Glomerular visceral epithelial cell (primary cell): ENCODE results near the gene ACTR3C.
A peak's percentile ranks its signal among the peaks of the same experiment; 100 is the strongest.
"Not testable (repeated sequence)": the region's sequence is repeated elsewhere in the genome, so short reads cannot be mapped to it uniquely, and the experiment has no call there.

Source experiments
- DNase-seq: peaks from one replicate; pipeline ENCODE4 v3.0.0-alpha.2; 2016; ENCODE audit errors: extremely low spot score

ACTR3C gene

DNA sequence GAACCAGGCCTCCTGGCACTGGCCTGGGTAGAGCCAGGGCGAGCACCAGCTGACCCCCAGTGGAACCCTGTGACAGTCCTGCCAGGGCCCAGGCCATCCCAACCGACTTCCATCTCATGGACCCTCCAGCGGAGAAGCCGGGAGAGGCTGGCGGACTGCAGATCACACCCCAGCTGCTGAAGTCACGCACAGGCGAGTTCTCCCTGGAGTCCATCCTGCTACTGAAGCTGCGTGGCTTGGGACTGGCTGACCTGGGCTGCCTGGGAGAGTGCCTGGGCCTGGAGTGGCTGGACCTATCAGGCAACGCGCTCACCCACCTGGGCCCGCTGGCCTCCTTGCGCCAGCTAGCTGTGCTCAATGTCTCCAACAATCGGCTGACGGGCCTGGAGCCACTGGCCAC is 13.4 kb upstream of the ACTR3C start:
- DNase-seq, result no peak

DNA sequence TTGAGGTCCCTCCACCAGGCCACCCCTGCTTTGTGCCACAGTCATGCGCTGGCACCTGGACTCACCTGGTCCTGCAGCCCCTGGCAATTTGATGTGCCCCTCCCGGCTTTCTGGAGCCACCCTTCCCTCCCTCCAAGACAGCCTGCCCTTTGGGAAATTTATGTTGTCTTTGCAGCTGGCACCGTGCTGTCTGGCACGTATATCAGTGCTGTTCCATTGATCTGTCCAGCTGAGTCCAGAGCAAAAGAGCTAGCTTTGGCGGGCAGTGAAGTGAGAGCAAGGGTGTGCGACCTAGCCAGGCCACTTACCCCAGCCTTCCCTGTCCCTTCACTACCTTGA is 12.4 kb upstream of the ACTR3C start:
- no peak for DNase-seq

DNA sequence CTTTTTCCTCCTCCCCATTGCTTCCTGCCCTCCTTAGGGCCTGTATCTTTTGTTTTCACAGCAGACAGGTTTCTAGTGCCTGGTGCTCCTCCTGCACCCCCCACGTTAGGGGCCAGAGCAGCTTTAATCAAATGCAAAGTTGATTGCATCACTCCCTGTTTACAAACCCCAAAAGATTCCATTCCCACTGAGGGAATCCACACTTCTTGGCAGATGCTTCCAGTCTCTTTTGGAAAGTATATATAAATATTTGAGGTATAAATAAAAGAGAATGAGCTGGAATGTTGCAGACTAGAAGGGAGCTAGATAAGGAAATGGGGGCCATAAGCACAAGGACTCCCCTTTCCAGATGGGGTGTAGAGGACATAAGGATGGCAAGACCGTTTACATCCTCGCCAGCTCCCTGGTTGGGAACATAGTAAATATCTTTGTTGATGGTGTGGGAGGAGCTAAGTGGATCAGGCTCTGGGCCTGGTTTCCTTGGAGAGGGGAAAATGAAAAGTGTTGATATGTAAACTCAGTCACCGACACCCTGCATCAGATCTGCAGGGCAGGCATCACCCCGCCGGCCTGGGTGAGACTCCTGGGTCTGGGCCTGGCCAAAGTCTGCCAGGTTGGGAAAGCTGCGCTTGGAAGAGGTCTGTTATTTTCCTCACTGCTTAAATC is 11.9 kb upstream of the ACTR3C start:
- DNase-seq, result no peak

DNA sequence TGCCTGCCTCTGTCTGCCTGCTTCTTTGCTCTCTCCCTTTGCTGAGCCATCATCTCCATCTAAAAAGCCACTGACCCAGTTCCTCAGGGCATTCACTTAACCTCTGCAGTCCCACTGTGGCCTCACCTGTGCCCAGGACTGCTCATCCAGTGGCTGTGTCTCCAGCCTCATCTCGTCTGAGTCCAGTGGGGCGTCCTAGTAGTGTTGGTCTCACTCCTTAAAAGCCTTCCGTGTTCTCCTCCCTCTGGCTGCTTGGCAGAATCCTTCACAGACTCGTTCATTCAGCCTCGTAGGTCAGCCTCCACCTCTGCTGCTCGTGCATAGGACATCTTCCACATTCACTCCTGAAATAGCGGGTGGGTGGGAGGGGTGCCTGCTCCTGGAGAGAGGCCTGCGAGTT is 10.8 kb upstream of the ACTR3C start:
- DNase-seq, result no peak

DNA sequence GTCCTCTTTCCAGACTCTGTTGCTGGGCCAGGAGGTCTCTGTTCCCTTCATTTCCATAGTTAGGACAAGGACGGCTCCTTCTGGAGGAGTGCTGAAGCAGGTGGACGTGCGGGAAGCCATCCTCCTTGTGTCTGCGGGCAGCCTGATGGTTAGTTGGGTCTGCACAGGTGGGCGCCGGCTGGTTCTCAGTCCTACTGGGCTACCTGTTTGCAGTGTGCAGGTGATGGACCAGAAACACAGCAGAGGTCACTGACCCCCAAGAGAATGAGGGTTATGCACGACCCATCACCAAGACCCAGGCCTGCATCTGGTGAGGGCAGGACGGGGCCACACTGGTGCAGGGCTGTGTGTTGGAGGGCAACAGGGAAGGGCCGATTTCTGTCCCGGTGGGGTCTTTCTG is 10.3 kb upstream of the ACTR3C start:
- DNase-seq, result no peak

DNA sequence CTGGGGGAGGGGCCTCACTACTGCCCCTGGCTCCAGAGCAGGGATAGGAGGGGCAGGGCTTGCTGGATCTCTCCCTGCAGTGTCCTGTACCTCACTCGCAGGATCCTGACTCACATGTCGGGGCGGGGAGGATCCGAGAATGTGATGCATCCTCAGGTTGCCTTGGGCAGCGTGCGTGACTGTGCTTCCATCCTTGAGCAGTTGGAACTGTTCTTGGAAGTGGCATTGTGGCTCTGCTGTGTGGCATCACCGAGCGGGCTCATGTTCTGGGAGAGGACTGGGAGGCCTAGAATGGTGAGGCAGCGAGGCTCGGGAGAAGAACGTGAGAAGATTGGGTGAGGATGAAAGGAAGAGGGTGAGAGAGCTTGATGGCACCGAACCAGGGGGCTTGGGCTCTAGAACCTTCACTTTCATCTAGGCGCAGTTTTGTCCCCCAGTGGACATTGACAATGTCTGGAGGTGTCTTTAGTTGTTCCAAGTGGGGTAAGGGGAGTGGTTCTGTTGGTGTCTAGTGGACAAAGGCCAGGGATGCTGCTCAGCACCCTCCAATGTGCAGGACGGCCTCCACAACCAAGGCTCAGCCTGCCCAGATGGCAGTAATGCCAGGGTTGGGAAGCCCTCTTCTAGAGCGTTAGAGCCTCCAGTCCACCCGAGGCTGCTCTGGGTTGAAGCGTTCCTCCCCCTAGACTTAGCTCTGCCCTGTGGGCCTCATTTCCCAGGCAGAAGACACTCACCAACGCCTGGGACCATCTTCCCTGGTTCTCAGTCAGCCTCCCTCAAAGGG is 9.7 kb upstream of the ACTR3C start:
- no peak for DNase-seq

DNA sequence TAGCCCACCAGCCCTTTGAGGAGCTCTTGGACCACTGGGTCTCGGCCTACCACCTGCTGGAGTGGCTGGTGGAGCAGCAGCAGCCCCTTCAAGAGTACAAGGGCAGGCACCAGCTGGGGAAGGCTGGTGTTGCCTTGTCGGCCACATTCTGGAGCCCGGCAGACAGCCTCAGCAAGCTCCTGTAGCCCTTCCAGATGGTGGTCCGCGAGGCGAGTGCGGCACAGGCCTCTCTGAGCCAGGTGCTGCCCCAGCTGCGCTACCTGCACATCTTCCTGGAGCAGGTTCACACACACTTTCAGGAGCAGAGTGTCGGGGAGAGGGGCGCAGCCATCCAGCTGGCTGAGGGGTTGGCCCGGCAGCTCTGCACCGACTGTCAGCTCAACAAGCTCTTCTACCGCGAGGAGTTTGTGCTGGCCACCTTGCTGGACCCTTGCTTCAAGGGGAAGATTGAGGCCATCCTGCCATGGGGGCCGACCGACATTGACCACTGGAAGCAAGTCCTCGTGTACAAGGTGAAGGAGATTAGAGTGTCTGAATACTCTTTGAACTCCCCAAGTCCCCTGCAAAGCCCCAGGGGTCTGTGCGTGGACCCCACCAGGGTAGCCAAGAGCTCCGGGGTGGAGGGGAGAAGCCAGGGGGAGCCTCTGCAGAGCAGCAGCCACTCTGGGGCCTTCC is 7.0 kb upstream of the ACTR3C start:
- no peak for DNase-seq

DNA sequence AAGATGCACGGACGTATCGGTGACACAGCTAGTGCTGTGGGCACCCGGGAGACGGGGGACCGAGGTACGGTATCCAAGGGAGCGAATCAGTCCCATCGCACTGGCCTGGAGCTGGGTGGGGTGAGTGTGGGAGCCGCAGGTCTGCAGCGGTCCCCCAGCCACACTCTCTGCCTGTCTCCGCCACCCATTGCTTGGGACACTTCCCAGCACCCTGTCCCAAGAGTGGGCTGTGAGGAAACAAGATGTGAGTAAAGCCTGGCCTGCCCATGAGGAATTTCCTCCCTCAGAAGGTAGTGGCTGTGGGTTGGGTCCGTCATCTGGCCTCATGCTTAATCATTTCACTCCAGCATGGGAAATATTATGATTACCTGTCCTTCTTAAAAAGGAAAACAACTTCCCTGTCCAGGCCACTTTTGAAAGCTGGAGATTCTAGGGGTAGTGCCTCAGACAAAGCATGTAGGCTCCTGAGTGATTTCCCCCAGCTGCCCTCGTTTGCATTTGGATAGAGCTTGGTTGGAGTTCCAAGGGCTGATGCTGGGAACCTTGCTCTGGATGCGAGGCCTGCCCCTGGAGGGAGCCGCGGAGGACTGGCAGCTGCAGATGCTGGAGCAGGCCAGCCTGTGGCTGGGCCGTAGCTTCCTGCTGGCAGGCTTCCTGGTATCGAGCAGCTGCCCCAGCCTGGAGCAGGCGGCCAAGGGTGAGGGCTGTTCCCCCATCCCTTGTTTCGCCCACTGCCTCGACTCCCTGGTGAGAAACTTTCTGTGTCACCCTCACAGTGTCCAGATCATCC is 6.2 kb upstream of the ACTR3C start:
- no peak for DNase-seq

DNA sequence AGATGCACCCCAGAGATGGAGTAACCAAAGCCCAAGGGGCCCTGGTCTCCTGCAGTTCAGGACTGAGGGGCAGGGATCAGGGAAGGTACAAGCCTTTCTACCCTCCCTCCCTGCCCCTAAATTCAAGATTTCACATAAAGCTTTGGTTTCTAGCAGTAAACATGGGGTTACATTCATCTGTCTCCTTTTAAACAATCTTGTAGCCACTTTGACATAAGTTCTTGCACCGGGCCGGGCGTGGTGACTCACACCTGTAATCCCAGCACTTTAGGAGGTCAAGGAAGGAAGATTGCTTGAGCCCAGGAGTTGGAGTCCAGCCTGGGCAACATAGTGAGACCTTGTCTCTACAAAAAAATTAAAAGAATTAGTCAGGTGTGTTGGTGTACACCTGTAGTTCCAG is 4.0 kb upstream of the ACTR3C start:
- no peak for DNase-seq

DNA sequence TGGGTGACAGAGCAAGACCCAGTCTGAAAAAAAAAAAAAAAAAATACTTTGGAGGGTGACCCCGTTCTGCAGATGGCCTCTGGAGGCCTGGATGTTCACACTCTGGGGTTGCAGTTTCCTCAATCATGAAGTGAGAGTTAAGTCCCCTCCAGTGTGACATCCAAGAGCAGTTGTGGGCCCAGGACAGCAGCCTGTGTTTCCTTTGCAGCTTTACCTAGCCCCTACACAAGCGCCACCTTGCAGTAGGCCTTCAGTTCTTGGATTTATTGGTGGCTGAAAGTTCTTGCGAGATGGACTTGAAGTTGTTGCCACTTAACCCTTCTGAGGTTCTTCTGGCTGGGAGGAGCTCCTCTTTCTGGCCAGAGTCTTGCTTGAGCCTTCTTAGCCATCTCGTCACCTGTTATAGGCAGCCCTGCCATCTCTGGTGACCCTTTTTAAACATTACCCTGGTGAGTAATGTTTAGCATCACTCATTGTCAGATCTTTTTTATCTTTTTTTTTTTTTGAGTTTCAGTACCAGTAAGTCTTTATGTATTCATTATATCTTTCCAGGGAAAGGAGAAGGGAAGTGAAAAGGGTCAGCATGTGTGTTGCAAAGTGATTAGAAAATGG is 3.4 kb upstream of the ACTR3C start:
- no peak for DNase-seq

DNA sequence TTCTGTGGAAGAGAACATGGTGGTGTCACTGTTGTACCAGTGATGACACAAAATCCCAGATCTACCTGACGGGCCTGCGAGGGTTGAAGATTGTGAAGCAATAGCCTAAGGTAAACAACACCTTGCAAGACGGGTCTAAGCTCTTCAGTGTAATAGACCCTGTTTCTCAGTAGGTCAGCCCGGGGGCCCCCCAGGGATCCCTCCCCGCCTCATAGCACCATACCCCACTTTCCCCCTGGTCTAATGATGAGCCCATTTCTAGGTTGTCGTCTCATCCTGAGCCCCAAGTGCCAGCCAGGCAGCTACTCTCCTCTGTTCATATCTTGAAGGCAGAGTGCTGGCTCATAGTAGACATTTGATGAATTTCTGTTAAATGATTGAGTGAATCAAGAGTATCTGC is 2.6 kb upstream of the ACTR3C start:
- DNase-seq, result no peak

DNA sequence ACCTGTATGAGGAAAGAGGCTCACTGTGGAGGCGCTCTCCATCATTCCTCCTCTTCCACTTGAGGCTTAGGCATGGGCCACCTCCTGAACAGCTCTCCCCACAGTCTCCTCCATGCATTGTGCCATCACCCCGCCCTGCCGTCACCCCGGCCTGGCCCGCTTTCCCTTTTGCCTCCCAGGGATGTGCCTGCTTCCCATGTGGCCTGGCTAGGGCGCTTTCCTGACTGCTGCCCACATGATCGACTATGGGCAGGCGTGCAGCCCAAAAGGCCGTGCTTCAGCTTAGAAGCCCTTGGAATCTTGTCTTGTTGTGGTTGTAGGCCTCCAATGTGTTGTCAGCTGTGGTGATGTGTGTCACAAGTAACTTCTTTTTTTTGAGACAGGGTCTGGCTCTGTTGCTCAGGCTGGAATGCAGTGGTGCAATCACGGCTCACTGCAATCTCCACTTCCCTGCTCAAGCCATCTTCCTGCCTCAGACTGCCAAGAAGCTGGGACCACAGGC is 1.8 kb upstream of the ACTR3C start:
- DNase-seq, result peak; percentile 69

DNA sequence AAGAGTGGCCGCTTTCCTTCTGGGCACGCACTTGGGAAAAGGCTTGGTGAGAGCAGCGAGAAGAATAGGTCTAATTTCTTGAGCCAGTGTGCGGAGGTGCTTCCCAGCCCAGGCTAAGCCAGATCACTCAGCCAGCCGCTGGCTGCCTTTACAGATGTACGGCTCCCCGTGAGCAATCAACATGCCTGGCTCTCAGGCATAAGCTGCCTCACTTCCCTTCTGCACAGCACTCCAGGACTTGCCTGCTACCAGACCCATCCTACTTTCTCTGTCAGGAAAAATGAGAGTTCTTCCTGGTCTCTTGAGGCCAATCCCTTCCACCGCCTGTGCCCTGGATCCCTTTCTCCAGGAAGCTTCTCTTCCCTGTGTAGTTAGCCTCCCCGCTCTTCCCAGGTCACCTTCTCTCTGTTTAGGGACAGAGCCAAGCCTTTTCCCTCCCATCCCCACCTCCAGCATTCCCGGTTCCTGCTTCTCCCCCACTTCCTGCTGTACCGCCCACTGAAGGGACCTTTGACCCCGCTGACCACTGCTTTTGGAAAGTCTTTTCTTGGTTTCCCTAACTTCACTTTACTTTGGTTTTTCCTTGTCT is 1.1 kb upstream of the ACTR3C start:
- peak; percentile 42 for DNase-seq

DNA sequence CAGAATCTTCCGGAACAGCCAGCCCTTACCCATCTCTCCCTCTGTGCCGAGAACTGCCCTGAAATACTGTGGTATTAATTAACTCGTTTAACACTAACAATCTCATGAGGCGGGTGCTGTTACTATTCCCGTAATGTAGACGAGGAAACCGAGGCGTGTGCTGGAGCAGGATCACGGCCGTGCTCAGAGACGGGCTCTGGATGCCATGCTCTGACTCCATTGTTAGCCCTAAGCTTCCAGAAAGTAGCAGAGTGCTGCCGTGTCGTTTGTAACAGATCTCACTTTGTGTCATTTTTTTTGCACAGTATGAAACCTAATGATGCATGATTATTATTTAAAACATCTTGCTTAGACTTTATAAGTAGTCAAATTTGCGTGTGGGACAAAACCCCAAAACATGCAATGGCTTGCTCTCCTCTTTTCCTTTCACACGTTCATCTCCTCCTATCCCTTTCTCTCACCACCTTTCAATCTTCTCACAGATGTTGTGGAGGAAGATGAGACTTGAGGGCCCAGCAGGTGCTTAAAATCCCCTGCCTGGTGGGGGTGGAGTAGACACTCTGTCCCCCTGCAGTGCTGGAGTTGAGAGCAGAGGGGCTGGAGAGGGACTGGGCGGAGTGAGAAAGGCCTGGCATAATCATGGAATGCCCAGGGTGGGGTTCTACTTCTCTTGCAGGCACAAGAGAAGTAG is 482 bp upstream of the ACTR3C start:
- DNase-seq, result no peak

DNA sequence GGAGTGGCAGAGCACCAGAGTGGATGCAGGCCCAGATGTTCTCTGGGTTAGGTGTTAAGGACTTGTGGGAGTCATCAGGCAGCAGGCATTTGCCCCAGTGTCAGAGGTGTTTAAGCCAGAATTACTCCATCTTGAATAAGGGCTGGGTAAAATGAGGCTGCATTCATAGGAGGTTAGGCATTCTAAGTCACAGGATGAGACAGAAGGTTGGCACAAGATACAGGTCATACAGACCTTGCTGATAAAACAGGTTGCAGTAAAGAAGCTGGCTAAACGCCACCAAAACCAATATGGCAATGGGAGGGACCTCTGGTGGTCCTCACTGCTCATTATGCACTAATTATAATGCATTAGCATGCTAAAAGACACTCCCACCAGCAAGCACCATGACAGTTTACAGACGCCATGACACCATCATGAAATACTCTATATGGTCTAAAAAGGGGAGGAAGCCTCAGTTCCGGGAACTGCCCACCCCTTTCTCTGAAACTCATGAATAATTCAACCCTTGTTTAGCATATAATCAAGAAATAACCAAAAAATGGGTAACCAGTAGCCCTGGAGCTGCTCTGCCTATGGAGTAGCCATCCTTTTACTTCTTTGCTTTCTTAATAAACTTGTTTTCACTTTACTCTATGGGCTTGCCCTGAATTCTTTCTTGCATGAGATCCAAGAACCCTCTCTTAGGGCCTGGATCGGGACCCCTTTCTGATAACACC is 1.1 kb downstream of the ACTR3C start:
- peak; percentile 34 for DNase-seq

DNA sequence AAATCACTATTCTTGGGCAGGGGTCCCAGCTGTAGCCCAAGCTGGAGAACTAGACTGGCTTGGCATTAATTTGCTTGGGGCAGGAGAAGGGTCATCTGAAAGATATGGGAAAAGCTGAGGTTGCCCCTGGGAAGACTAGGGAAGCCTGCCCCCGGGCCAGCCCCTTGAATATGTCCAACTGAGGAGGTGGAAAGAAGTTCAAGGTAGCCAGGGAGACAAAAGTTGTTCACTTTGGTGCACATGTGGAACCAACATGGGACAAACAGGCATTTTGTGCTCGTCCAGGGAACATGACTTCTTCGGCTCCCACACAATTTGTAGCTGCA is 1.6 kb downstream of the ACTR3C start:
- DNase-seq, result no peak

DNA sequence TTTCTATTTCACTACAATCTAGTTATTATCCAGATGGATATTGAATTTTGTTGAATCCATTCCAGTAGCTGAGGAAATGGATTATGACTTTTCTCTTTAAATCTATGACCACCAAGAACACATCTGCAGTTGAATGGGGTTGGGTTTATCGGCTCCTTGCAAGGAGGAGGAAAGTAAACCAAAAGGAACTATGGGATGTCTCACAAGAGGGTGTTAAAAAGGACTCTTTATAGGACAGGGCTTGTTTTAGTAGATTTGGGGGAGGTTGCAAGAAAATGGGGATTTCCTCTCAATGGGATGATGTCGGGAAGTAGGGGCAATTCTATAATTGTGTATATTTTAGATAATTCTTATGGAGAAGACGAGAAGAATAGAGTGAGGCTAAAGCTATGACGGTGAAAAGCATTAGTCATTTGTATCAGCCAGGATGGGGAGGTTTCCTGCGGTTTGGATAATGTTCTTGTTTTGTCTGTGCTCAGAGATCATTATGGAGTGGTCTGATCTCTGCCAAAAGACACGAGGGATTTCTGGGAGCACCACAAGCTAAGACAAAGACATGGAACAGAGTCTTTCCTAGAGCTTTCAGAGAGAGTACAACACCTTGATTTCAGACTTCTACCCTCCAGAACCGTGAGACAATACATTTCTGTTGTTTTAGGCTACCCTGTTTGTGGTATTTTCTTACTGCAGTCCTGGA is 5.4 kb downstream of the ACTR3C start:
- DNase-seq, result peak; percentile 87

DNA sequence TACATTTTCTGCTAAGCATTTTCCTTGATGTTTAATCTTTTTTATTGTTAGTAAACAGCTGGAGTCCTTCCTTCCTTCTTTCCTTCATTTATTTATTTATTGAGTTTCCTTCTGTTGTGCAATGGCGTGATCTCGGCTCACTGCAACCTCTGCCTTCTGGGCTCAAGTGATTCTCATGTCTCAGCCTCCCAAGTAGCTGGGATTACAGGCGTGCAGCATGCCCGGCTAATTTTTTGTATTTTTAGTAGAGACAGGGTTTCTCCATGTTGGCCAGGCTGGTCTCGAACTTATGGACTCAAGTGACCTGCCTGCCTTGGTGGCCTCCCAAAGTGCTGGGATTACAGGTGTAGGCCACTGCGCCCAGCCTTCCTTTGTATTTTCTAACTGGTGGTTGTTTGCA is 6.4 kb downstream of the ACTR3C start:
- not testable (repeated sequence) for DNase-seq

DNA sequence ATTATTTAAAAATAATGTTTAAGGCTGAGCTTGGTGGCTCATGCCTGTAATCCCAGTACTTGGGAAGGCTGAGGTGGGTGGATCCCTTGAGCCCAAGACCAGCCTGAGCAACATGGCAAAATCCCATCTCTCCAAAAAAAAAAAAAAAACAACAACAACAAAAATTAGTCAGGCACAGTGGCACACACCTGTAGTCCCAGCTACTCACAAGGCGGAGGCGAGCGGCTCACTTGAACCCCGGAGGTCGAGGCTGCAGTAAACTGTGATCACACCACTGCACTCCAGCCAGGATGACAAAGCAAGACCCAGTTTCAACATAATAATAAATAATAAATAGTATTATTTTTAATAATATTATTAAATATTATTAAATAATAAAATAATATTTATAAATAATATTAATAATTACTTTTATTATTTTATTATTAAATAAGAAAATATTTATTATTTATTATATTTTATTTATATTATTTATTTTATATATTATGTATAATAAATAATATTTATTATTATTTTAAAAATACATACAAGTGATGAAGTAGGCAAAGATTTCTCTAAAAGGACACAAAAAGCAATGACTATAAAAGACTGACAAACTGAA is 8.6 kb downstream of the ACTR3C start:
- no peak for DNase-seq
